Measurements from ENCODE around the gene CAPN11.

The CAPN11 gene

DNA sequence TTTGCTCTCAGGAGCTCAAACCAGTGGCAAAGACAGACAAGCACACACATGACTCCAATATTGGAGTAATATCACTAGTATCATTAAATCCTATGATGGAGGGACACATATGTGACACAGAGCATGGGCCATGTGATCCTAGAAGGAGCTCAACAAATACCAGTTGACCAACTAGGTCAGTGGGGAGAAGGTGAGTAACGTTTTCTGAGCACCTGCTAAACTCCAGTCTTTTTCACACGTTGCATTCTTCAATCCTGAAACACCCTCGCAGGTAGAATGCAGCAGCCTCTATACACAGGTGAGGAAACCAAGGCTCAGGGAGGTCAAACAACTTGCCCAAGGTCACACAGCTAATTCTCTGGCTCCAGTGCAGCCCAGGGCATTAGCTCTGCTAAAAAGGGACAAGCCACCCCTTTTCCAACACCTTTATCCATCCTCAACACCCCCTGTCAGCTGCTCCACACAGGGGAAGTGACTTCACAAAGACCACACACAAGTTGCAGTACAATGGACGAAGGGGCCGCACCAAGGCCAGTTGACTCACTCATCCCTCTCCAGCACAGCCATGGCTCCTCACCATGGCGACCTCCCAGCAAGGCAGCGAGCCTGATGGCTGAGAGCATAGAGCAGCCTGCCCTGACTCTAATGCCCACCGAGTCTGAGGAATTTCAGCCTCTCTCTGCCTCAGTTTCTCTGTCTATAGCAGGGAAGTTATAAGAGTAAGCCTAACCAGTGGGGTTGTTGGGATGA is 4.4 kb downstream of the CAPN11 start:
- Histone ChIP-seq H3K4me3 (ENCODE audit: low read depth in 1 of 2, low read length in 2 of 2) (no peak overlapping the region), H3K27me3 (ENCODE audit: low read depth, low read length) (no peaks in the 10 kb centered on the region), H3K27ac (ENCODE audit: low read length) (no peak overlapping the region), H3K9me3 (ENCODE audit: control insufficient read depth in 1 of 2, low read length in 2 of 2) (no peaks in the 10 kb centered on the region), H3K4me1 (ENCODE audit: control insufficient read depth in 1 of 2, insufficient read depth in 2 of 2, low read length in 2 of 2) (no peaks in the 10 kb centered on the region), H3K36me3 (ENCODE audit: control insufficient read depth in 1 of 2, insufficient read depth in 2 of 2, low read length in 2 of 2) (no peaks in the 10 kb centered on the region)

DNA sequence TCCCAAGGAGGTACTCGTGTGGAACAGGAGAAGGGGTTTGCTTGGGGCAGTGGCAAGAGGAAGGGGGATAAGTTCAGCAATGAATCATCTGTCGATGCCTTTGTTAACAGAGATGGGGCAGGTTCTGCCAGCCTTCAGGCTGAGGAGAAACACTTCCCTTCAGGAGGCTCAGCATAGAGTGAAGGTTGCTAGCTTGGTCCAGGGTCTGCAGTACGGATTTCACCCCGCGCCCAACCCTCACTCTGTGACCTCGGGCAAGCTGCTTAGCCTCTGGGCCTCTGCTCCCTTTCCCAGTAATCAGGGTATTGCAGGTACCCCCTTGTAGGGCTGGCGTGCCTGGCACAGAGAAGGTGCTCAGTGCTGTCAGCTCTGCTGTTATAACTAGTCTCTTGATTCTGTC is 7.5 kb downstream of the CAPN11 start:
- no peaks in the 10 kb centered on the region for H3K27me3 ChIP-seq (ENCODE audit: low read depth, low read length)
- no peaks in the 10 kb centered on the region for H3K36me3 ChIP-seq (ENCODE audit: control insufficient read depth in 1 of 2, insufficient read depth in 2 of 2, low read length in 2 of 2)
- no peaks in the 10 kb centered on the region for H3K4me1 ChIP-seq (ENCODE audit: control insufficient read depth in 1 of 2, insufficient read depth in 2 of 2, low read length in 2 of 2)
- no peak overlapping the region for H3K4me3 ChIP-seq (ENCODE audit: low read depth in 1 of 2, low read length in 2 of 2)
- H3K27ac ChIP-seq (ENCODE audit: low read length): no peak overlapping the region
- H3K9me3 ChIP-seq (ENCODE audit: control insufficient read depth in 1 of 2, low read length in 2 of 2): no peaks in the 10 kb centered on the region

DNA sequence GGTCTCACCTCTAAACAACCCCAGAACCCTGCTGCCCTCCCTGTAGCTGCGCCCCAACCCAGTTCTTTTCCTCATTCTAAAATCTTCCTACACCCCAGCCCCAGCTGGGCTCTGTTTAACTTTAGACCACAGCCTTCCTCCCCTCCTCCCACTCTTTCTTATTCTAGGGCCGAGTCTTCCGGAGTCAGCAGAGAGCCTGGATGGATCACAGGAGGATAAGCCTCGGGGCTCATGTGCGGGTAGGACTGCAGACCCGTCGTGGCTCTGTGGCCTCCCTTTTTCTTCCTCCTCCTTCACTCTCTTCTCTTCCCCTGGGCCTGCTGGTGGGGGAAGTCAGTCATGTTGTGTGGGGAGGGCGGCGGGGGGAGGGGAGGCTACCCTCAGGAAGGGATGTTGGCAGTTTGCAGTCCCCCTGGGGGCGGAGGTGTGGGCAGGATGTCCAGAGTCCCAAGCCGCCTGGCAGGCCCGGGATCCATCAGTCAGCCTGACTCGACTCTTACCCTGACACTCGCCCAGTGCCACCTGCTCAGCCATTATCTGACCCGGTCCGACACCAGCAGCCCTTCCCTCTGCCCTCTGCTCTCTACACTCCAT is 8.1 kb downstream of the CAPN11 start:
- Histone ChIP-seq H3K4me1 (ENCODE audit: control insufficient read depth in 1 of 2, insufficient read depth in 2 of 2, low read length in 2 of 2) (no peaks in the 10 kb centered on the region), H3K9me3 (ENCODE audit: control insufficient read depth in 1 of 2, low read length in 2 of 2) (no peaks in the 10 kb centered on the region), H3K27me3 (ENCODE audit: low read depth, low read length) (no peaks in the 10 kb centered on the region), H3K36me3 (ENCODE audit: control insufficient read depth in 1 of 2, insufficient read depth in 2 of 2, low read length in 2 of 2) (no peaks in the 10 kb centered on the region), H3K27ac (ENCODE audit: low read length) (no peak overlapping the region), H3K4me3 (ENCODE audit: low read depth in 1 of 2, low read length in 2 of 2) (no peak overlapping the region)

DNA sequence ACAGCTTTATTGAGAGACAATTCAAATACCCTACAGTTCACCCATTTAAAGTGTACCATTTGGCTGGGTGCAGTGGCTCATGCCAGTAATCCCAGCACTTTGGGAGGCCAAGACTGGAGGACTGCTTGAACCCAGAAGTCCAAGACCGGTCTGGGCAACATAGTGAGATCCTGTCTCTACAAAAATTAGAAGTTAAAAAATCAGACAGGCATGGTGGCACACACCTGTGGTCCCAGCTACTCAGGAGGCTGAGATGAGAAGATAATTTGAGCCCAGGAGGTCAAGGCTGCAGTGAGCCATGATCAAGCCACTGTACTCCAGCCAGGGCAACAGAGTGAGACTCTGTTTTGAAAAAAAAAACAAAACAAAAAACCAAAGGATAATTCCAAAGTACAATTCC is 8.9 kb downstream of the CAPN11 start:
- Histone ChIP-seq H3K4me1 (ENCODE audit: control insufficient read depth in 1 of 2, insufficient read depth in 2 of 2, low read length in 2 of 2) (peaks cover 0 to 2% of the 10 kb centered on the region in 2 donors), H3K9me3 (ENCODE audit: control insufficient read depth in 1 of 2, low read length in 2 of 2) (no peaks in the 10 kb centered on the region), H3K27ac (ENCODE audit: low read length) (no peak overlapping the region), H3K27me3 (ENCODE audit: low read depth, low read length) (no peaks in the 10 kb centered on the region), H3K36me3 (ENCODE audit: control insufficient read depth in 1 of 2, insufficient read depth in 2 of 2, low read length in 2 of 2) (no peaks in the 10 kb centered on the region), H3K4me3 (ENCODE audit: low read depth in 1 of 2, low read length in 2 of 2) (no peak overlapping the region)

DNA sequence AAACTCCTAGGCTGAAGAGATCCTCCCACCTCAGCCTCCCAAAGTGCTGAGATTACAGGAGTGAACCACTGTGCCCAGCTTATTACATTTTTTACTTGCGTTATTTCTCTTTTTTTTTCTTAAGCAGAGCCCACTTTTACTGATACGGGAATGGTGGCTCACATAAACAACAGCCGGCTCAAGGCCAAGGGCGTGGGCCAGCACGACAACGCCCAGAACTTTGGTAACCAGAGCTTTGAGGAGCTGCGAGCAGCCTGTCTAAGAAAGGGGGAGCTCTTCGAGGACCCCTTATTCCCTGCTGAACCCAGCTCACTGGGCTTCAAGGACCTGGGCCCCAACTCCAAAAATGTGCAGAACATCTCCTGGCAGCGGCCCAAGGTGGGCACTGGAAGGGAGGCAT is 10.5 kb downstream of the CAPN11 start:
- H3K4me1 ChIP-seq (ENCODE audit: control insufficient read depth in 1 of 2, insufficient read depth in 2 of 2, low read length in 2 of 2): peaks cover 0 to 6% of the 10 kb centered on the region in 2 donors
- H3K27me3 ChIP-seq (ENCODE audit: low read depth, low read length): no peaks in the 10 kb centered on the region
- no peaks in the 10 kb centered on the region for H3K9me3 ChIP-seq (ENCODE audit: control insufficient read depth in 1 of 2, low read length in 2 of 2)
- no peak overlapping the region for H3K4me3 ChIP-seq (ENCODE audit: low read depth in 1 of 2, low read length in 2 of 2)
- H3K27ac ChIP-seq (ENCODE audit: low read length): no peak overlapping the region
- H3K36me3 ChIP-seq (ENCODE audit: control insufficient read depth in 1 of 2, insufficient read depth in 2 of 2, low read length in 2 of 2): no peaks in the 10 kb centered on the region

DNA sequence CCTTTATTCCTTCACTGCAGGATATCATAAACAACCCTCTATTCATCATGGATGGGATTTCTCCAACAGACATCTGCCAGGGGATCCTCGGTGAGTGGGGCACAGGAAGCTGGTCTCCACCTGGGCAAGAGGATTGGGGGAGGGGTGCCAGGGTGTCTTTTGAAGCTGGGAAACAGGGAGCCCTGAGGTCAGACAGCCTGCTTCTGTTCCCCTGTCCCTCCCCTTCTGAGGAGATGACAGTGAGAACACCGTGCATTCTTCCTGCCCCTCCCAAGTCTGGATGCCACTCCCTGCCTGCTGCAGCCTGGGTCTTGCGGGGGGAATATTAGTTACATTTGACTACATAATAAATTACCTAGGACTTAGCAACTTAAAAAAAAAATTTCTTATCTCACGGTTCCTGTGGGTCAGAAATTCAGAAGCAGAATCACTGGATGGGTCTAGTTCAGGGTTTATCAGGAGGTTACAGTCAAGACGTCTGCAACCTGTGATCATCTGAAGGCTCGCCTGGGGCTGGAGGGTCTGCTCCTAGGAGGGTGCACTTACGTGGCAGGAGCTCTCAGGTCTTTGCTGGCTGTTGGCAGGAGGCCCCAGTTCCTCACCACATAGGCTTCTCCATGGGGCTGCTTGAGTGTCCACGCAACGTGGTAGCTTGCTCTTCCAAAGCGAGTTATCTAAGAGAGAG is 11.4 kb downstream of the CAPN11 start:
- Histone ChIP-seq H3K27ac (ENCODE audit: low read length) (no peak overlapping the region), H3K27me3 (ENCODE audit: low read depth, low read length) (no peaks in the 10 kb centered on the region), H3K36me3 (ENCODE audit: control insufficient read depth in 1 of 2, insufficient read depth in 2 of 2, low read length in 2 of 2) (no peaks in the 10 kb centered on the region), H3K4me3 (ENCODE audit: low read depth in 1 of 2, low read length in 2 of 2) (no peak overlapping the region), H3K4me1 (ENCODE audit: control insufficient read depth in 1 of 2, insufficient read depth in 2 of 2, low read length in 2 of 2) (peaks cover 0 to 6% of the 10 kb centered on the region in 2 donors), H3K9me3 (ENCODE audit: control insufficient read depth in 1 of 2, low read length in 2 of 2) (no peaks in the 10 kb centered on the region)

DNA sequence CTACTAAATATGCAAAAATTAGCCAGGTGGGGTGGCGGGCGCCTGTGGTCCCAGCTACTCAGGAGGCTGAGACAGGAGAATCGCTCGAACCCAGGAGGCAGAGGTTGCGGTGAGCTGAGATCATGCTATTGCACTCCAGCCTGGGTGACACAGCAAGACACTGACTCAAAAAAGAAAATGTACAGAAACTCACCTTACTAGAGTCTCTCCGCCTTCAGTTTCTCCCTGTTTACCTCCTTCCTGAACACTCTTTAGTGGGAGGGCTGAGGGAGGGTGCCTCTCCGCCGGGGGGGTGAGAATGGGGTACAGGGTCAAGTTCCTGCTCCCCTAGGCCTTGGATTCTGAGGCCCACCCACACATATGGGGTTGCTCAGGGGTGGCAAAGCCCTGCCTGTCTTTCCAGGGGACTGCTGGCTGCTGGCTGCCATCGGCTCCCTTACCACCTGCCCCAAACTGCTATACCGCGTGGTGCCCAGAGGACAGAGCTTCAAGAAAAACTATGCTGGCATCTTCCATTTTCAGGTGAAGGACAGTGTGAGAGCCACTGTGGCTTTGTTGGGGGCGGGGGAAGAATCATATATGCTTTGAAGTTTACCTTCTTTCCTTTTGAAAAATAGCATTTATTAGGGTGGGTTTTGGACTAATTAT is 13.4 kb downstream of the CAPN11 start:
- H3K4me3 ChIP-seq (ENCODE audit: low read depth in 1 of 2, low read length in 2 of 2): no peak overlapping the region
- no peaks in the 10 kb centered on the region for H3K9me3 ChIP-seq (ENCODE audit: control insufficient read depth in 1 of 2, low read length in 2 of 2)
- H3K4me1 ChIP-seq (ENCODE audit: control insufficient read depth in 1 of 2, insufficient read depth in 2 of 2, low read length in 2 of 2): peaks cover 0 to 6% of the 10 kb centered on the region in 2 donors
- no peak overlapping the region for H3K27ac ChIP-seq (ENCODE audit: low read length)
- no peaks in the 10 kb centered on the region for H3K36me3 ChIP-seq (ENCODE audit: control insufficient read depth in 1 of 2, insufficient read depth in 2 of 2, low read length in 2 of 2)
- no peaks in the 10 kb centered on the region for H3K27me3 ChIP-seq (ENCODE audit: low read depth, low read length)

DNA sequence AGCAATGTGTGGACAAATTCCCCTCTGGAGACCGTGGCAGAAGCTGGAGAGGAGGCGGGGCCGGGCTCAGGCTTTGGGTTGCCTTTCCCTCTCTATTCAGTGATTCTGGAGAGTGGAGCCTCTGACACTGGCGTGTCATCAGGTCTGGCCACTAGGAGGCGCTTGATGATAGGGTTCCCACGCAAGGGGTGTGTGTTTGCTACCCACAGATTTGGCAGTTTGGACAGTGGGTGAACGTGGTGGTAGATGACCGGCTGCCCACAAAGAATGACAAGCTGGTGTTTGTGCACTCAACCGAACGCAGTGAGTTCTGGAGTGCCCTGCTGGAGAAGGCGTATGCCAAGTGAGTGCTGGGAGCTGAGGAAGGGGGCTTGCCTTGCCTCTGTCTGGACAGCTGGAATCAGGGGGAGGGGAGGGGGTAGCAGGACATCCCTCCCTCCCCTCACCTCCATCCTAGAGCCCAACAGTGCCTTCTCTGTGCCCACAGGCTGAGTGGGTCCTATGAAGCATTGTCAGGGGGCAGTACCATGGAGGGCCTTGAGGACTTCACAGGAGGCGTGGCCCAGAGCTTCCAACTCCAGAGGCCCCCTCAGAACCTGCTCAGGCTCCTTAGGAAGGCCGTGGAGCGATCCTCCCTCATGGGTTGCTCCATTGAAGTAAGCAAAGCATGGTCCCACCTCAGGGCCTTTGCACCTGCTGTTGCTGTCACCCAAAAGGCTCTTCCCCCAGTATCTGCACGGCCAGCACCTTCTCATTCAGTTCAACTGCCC is 14.3 kb downstream of the CAPN11 start:
- Histone ChIP-seq H3K27me3 (ENCODE audit: low read depth, low read length) (no peaks in the 10 kb centered on the region), H3K4me3 (ENCODE audit: low read depth in 1 of 2, low read length in 2 of 2) (no peak overlapping the region), H3K9me3 (ENCODE audit: control insufficient read depth in 1 of 2, low read length in 2 of 2) (no peaks in the 10 kb centered on the region), H3K27ac (ENCODE audit: low read length) (no peak overlapping the region), H3K36me3 (ENCODE audit: control insufficient read depth in 1 of 2, insufficient read depth in 2 of 2, low read length in 2 of 2) (no peaks in the 10 kb centered on the region), H3K4me1 (ENCODE audit: control insufficient read depth in 1 of 2, insufficient read depth in 2 of 2, low read length in 2 of 2) (peaks cover 0 to 6% of the 10 kb centered on the region in 2 donors)

- Histone ChIP-seq H3K27ac (ENCODE audit: low read length) (no peak overlapping the region), H3K36me3 (ENCODE audit: control insufficient read depth in 1 of 2, insufficient read depth in 2 of 2, low read length in 2 of 2) (no peaks in the 10 kb centered on the region), H3K4me1 (ENCODE audit: control insufficient read depth in 1 of 2, insufficient read depth in 2 of 2, low read length in 2 of 2) (peaks cover 0 to 6% of the 10 kb centered on the region in 2 donors), H3K4me3 (ENCODE audit: low read depth in 1 of 2, low read length in 2 of 2) (no peak overlapping the region), H3K9me3 (ENCODE audit: control insufficient read depth in 1 of 2, low read length in 2 of 2) (no peaks in the 10 kb centered on the region), H3K27me3 (ENCODE audit: low read depth, low read length) (no peaks in the 10 kb centered on the region)
These were observed 17.6 kb downstream of the CAPN11 start for GRCh38 chr6:44176130-44176761.

GRCh38 chr6:44176762-44177509 is 18.3 kb downstream of the CAPN11 start:
- Histone ChIP-seq H3K27me3 (ENCODE audit: low read depth, low read length) (no peaks in the 10 kb centered on the region), H3K36me3 (ENCODE audit: control insufficient read depth in 1 of 2, insufficient read depth in 2 of 2, low read length in 2 of 2) (no peaks in the 10 kb centered on the region), H3K4me1 (ENCODE audit: control insufficient read depth in 1 of 2, insufficient read depth in 2 of 2, low read length in 2 of 2) (peaks cover 0 to 6% of the 10 kb centered on the region in 2 donors), H3K4me3 (ENCODE audit: low read depth in 1 of 2, low read length in 2 of 2) (no peak overlapping the region), H3K9me3 (ENCODE audit: control insufficient read depth in 1 of 2, low read length in 2 of 2) (no peaks in the 10 kb centered on the region), H3K27ac (ENCODE audit: low read length) (no peak overlapping the region)
